Fibroblast of skin of left biceps (primary cell): ENCODE measurements around the gene FAU.

Experiments used
- DNase-seq, 2 experiments: peaks; one replicate each; pipeline ENCODE4 v3.0.0-alpha.2; 2013; ENCODE audit warnings: low read depth in 2 of 2

The FAU gene

GRCh38 chr11:65083134-65083833, 38.6 kb downstream of the FAU start:
- DNase-seq, result no peak

GRCh38 chr11:65078786-65079342, 43.1 kb downstream of the FAU start:
- DNase-seq, result no peak

DNA sequence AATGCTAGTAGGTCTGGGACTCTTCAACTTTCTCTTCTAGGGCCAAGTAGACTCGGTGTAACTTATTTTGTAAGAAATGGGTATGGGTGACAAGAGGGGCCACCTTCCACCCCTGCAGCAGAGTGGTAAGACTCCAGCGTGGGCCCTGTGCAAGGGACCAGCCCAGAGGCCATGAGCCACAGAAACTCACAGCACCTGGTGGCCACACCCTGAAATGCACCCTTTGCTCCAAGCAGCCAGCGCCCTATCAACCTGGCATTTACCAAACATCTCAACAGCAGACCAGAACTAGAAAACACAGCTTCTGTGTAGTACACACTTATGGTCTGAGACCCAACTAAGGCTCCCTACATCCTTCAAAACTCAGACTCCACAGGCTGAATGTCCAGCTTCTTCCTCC, 43.8 kb downstream of the FAU start:
- DNase-seq, result no peak

DNA sequence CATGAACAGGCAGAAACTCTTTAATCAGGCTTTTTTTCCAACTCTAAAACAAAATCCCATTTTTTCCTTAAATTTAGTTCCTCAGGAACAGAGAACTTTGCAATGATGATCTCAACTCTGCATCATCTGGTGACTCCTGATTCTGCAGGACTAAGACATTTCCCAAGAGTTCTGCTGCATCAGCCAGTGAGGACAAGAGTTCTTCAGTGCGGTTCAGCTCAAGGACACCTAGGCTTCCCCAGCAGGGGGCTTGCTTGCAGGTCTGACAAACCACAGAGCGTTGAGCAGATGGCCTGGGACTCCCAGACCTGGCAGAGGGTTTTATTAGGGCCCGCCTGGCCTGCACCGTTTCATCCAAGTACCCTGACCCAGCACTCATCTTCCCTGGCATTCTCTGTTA, 44.5 kb downstream of the FAU start:
- no peak for DNase-seq

- DNase-seq, result no peak
These were observed 49.3 kb downstream of the FAU start for GRCh38 chr11:65072631-65072966.

DNA sequence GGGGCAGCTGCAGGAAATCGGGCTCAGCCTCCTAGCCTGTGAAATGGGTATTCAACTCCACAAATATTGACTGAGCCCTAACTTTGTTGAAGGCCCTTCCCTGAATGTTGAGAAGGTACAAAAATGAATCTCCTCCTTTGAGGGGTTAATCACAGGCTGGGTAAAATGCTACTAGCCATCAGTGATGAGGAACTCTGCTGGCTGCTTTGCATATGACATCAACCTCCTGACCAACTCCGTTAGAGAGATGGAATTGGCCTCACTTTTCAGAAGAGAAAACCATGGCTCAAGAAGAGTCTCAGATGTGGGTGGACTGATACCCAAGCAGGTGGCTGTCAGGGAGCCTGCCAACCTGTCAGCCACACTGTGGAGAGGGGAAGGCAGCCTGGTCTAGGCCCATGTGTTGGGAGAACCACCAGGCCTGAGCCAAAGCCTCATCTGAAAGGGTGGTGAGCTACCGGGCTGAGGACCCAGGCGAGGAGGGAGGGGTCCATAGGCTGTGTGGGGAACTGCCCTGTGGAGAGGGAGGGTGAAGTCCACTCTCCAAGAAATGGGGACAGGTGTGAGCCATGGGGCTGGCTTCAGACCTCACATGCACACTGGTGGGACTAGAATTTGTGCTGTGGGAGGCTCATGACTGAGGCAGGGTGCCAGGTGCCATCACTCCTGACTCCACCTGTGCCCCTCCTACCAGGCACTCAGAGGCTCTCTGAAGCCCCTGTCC, 49.9 kb downstream of the FAU start:
- DNase-seq, result no peak
